Transverse colon (tissue), 4 donors: ENCODE measurements around the gene ARHGAP18.

Experiments used
- EP300 ChIP-seq: sonication (generic); formaldehyde crosslinking; IDR thresholded peaks from one replicate; pipeline ENCODE4 v1.6.1; 2017; ENCODE audit warnings: antibody characterized with exemption, low read depth
- POLR2A ChIP-seq: fragments of 450-650 bp; IDR thresholded peaks from one replicate; pipeline ENCODE4 v1.6.1; 2016; ENCODE audit warnings: antibody characterized with exemption, mild to moderate bottlenecking, moderate library complexity
- POLR2AphosphoS5 ChIP-seq, 3 donors: sonication (generic); formaldehyde crosslinking; IDR thresholded peaks; one replicate each; pipeline ENCODE4 v1.6.1; 2016; ENCODE audit warnings: antibody characterized with exemption in 3 of 3
- TF ChIP-seq, protein P1 (sequence below), 5 experiments: fragments of 200-600 bp in 3 of 5; fragments of 450-650 bp in 2 of 5; sonication (generic) in 3 of 5; IDR thresholded peaks; 1 replicate in 2 of 5; 2 replicates in 3 of 5; pipeline ENCODE4 v1.5.1; 2016 to 2017; ENCODE audit warnings: antibody characterized with exemption in 5 of 5, inconsistent platforms in 3 of 5, mild to moderate bottlenecking in 2 of 5, moderate library complexity in 1 of 5

- no peak for TF ChIP-seq POLR2A
- TF ChIP-seq, protein P1, sequence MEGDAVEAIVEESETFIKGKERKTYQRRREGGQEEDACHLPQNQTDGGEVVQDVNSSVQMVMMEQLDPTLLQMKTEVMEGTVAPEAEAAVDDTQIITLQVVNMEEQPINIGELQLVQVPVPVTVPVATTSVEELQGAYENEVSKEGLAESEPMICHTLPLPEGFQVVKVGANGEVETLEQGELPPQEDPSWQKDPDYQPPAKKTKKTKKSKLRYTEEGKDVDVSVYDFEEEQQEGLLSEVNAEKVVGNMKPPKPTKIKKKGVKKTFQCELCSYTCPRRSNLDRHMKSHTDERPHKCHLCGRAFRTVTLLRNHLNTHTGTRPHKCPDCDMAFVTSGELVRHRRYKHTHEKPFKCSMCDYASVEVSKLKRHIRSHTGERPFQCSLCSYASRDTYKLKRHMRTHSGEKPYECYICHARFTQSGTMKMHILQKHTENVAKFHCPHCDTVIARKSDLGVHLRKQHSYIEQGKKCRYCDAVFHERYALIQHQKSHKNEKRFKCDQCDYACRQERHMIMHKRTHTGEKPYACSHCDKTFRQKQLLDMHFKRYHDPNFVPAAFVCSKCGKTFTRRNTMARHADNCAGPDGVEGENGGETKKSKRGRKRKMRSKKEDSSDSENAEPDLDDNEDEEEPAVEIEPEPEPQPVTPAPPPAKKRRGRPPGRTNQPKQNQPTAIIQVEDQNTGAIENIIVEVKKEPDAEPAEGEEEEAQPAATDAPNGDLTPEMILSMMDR (IDR thresholded peaks at IDR 0.05) = no peak
- no peak for TF ChIP-seq EP300
- no peak for TF ChIP-seq POLR2AphosphoS5 (IDR thresholded peaks at IDR 0.05)
Observed at GRCh38 chr6:129592516-129593232, 117.3 kb downstream of the ARHGAP18 start.
